ENCODE measurements around the gene CCT4. TPM values are rescaled to one million over a fixed set of nuclear protein-coding genes. Genes with fewer than 3 reads are reported as not detected.

CCT4 gene
- total RNA-seq, 2 donors from 2014 or later, result 80.1 to 187 TPM

DNA sequence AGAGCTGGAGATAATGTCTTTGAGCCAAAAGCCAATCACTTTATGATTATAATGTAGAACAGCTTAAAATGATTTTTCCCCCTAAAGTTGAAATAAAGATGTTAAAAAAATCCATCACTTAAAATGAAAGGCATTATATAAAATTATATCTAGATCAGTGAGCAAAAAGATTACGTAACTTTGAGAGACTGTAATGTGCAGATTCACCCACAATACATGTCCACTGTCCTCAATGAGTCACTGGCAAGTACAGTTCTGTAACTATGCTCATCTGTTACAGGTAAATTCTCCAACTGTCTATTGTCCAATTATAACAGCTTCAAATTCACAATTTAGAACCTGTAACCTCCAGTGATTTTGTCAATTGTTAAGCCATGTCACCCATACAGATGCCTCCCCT, 53.6 kb downstream of the CCT4 start:
- H3K4me1 ChIP-seq, result no peaks in the 10 kb centered on the region
- intact Hi-C loops (cut with DNase I), result no loop called here
- H3K27ac ChIP-seq, result no peak overlapping the region
- no peak for DNase-seq
- H3K36me3 ChIP-seq, result no peaks in the 10 kb centered on the region
- H3K27me3 ChIP-seq, result no peaks in the 10 kb centered on the region
- TF ChIP-seq, protein P1, sequence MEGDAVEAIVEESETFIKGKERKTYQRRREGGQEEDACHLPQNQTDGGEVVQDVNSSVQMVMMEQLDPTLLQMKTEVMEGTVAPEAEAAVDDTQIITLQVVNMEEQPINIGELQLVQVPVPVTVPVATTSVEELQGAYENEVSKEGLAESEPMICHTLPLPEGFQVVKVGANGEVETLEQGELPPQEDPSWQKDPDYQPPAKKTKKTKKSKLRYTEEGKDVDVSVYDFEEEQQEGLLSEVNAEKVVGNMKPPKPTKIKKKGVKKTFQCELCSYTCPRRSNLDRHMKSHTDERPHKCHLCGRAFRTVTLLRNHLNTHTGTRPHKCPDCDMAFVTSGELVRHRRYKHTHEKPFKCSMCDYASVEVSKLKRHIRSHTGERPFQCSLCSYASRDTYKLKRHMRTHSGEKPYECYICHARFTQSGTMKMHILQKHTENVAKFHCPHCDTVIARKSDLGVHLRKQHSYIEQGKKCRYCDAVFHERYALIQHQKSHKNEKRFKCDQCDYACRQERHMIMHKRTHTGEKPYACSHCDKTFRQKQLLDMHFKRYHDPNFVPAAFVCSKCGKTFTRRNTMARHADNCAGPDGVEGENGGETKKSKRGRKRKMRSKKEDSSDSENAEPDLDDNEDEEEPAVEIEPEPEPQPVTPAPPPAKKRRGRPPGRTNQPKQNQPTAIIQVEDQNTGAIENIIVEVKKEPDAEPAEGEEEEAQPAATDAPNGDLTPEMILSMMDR (IDR thresholded peaks at IDR 0.05), result no peak
- no peaks in the 10 kb centered on the region for H3K9me3 ChIP-seq
- H3K9ac ChIP-seq (ENCODE audit: low read depth in 2 of 2, low read length in 2 of 2), result no peak overlapping the region
- no peak overlapping the region for H3K4me3 ChIP-seq

DNA sequence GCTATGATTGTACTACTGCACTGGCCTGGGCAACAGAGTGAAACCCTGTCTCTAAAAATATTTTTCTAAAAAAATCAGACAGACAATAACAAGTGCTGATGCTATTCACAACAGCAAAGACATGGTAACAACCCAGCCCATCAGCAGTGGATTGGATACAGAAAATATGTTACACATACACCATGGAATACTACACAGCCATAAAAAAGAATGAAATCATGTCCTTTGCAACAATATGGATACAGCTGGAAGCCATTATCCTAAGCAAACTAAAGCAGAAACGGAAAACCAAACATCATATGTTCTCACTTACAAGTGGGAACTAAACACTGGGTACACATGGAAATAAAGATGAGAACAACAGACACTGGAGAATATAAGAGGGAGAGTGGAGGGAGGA, 54.5 kb downstream of the CCT4 start:
- Histone ChIP-seq H3K4me1 (no peaks in the 10 kb centered on the region), H3K27ac (no peak overlapping the region), H3K9me3 (no peaks in the 10 kb centered on the region), H3K4me3 (no peak overlapping the region), H3K9ac (ENCODE audit: low read depth in 2 of 2, low read length in 2 of 2) (no peak overlapping the region), H3K36me3 (no peaks in the 10 kb centered on the region), H3K27me3 (no peaks in the 10 kb centered on the region)
- intact Hi-C loops (cut with DNase I), result no loop called here
- no peak for DNase-seq
- TF ChIP-seq, protein P1 (IDR thresholded peaks at IDR 0.05), result no peak

DNA sequence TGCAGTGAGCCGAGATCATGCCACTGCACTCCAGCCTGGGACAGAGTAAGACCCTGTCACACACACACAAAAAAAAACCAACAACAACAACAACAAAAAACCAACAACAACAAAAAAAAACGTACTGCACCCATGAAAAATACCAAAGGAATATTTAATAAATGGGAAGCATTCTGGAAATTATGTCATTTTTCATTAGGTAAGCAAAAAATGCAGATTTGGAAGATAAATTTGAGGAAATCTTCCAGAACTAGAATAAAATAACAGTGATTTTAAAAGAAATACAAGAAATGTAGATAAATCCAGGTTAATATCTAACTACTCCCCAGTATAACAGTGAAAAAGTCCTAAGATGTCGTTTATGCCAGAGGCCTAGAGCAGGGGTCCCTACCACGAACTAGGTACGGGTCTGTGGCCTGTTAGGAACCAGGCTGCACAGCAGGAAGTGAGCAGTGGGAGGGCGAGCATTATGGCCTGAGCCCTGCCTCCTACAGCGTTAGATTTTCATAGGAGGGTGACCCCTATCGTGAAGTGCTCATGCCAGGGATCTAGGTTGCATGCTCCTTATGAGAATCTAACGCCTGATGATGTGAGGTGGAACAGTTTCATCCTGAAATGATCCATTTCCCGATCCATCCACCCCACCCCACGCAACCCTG, 56.1 kb downstream of the CCT4 start:
- intact Hi-C loops (cut with DNase I), result no loop called here
- DNase-seq, result no peak
- H3K4me3 ChIP-seq, result no peak overlapping the region

DNA sequence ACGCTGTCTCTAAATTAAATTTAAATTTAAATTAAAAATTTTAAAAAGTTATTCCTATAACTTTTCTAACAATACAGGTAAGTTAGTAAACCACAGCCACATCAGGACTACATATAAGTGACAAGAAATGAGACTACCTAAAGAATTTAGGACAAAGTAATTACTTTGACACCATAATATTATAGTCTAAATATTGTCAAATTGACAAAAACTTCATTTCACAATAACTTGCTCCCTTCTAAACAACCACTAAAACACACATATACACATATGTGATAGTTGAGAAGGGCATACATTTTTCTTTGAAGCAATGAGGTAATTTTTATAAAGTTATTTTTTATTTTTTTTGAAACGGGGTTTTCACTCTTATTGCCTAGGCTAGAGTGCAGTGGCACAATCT, 66.2 kb downstream of the CCT4 start:
- H3K27me3 ChIP-seq, result no peaks in the 10 kb centered on the region
- no peaks in the 10 kb centered on the region for H3K9me3 ChIP-seq
- no peak overlapping the region for H3K27ac ChIP-seq
- H3K36me3 ChIP-seq, result no peaks in the 10 kb centered on the region
- no peak overlapping the region for H3K9ac ChIP-seq (ENCODE audit: low read depth in 2 of 2, low read length in 2 of 2)
- no peaks in the 10 kb centered on the region for H3K4me1 ChIP-seq
- intact Hi-C loops (cut with DNase I), result no loop called here
- DNase-seq, result no peak
- H3K4me3 ChIP-seq, result no peak overlapping the region
- TF ChIP-seq, protein P1 (IDR thresholded peaks at IDR 0.05), result no peak

More for the DNA sequence above, 56.1 kb downstream of the CCT4 start:
- no peaks in the 10 kb centered on the region for H3K4me1 ChIP-seq
- TF ChIP-seq, protein P1 (IDR thresholded peaks at IDR 0.05), result no peak
- no peak overlapping the region for H3K9ac ChIP-seq (ENCODE audit: low read depth in 2 of 2, low read length in 2 of 2)
- no peaks in the 10 kb centered on the region for H3K27me3 ChIP-seq
- H3K36me3 ChIP-seq, result no peaks in the 10 kb centered on the region
- no peaks in the 10 kb centered on the region for H3K9me3 ChIP-seq
- no peak overlapping the region for H3K27ac ChIP-seq

Other genes with a start within 250 kb of the CCT4 start
- gene FAM161A, start 34.6 kb downstream of the CCT4 start, total RNA-seq, result 1 to 10 TPM in 1 of 2 donors, under 1 TPM in 1; 0.80 to 2.5 TPM
- 10 to 100 TPM; 22.2 to 24.4 TPM for gene COMMD1, start 17.0 kb upstream of the CCT4 start, total RNA-seq